Stimulated activated CD4-positive, alpha-beta T cell treated with anti-CD3 and anti-CD28 coated beads, Interleukin-4, amount 100 ng/mL, for 1 hour (primary cell): ENCODE data around the gene WAC.
"Not testable (repeated sequence)": the region's sequence is repeated elsewhere in the genome, so short reads cannot be mapped to it uniquely, and the experiment has no call there.

Experiments used
- DNase-seq: peaks from one replicate; pipeline ENCODE4 v3.0.0-alpha.2; 2020

WAC gene, protein sequence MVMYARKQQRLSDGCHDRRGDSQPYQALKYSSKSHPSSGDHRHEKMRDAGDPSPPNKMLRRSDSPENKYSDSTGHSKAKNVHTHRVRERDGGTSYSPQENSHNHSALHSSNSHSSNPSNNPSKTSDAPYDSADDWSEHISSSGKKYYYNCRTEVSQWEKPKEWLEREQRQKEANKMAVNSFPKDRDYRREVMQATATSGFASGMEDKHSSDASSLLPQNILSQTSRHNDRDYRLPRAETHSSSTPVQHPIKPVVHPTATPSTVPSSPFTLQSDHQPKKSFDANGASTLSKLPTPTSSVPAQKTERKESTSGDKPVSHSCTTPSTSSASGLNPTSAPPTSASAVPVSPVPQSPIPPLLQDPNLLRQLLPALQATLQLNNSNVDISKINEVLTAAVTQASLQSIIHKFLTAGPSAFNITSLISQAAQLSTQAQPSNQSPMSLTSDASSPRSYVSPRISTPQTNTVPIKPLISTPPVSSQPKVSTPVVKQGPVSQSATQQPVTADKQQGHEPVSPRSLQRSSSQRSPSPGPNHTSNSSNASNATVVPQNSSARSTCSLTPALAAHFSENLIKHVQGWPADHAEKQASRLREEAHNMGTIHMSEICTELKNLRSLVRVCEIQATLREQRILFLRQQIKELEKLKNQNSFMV

GRCh38 chr10:28532337-28533185, at the start of gene WAC:
TSS of gene WAC (plus strand) at chr10:28533118. CDS start at chr10:28533580, 462 bp downstream.
- peak; percentile 99 for DNase-seq

- no peak for DNase-seq
Measured at GRCh38 chr10:28489206-28489605, 43.7 kb upstream of the WAC start.

DNA sequence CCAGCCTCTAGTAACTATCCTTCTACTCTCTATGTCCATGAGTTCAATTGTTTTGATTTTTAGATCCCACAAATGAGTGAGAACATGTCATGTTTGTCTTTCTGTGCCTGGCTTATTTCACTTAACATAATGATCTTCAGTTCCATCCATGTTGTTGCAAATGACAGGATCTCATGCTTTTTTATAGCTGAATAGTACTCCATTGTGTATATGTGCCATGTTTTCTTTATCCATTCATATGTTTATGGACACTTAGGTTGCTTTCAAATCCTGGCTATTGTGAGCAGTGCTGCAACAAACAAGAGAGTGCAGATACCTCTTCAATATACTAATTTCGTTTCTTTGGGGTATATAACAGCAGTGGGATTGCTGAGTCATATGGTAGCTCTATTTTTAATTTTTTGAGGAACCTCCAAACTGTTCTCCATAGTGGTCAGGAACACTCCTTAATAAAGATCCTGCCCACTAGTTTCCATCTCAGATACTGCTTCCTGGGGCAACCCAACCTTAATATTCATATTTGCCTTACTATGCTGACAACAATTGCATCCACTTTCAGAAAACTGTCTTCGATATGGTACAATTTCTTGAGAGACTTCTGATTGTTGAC, 42.6 kb upstream of the WAC start:
- DNase-seq: not testable (repeated sequence)

DNA sequence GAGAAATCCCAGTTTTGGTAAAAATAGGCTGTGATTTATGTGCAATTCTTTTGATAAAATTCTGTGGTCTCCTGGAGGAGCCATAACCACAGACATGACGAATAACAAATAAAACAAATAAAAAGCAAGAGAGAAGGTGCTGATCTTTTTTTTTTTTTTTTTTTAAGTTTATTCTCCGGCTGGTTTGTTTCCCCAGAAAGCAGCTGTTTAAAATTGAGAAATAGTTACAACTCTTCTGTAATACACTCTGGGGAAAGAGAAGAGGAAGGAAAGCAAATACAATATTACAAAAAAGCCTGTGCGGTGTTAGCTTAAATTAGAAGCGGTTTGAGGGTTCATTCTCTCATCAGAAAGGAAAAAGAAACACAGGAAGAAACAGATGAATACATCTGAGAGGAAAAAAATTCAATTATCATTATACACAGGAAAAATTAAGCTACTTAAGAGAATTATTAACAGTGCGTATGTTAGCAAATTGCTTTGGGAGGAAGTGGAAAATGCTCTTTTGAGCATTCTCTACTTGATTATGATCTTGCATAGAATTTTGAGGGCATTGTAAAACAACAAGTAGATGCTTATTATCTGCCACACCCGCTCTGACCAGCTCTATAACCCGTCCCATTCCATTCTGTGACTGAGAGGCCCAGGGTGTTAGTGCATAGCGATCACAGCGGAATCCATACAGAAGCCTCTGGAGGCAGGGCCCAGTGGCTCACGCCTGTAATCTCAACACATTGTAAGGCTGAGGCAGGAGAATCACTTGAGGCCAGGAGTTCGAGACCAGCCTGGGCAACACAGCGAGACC, 40.6 kb upstream of the WAC start:
- DNase-seq: no peak

DNA sequence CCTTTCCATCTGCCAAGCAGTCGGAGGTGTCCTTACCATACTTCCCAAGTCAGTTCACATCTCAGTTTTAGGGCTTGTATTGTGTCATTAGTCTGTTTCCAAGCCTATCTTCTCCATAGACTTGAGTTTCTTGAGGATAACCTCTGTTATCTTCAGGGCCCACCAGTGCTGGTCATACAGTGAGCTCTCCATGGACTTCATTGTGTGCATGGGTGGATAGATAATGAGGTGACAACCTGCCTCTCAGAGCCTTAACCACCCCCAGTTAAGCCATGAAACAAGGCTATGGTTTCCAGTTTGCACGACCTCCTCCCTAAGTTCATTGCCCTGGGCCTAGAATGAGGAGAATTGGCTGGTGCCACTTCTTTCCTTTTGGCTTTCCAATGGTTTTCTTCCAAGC, 38.5 kb upstream of the WAC start:
- DNase-seq: no peak

- DNase-seq: no peak
Measured at GRCh38 chr10:28495084-28495483, 37.8 kb upstream of the WAC start.

- DNase-seq: no peak
Measured at GRCh38 chr10:28496017-28496416, 36.9 kb upstream of the WAC start.

DNA sequence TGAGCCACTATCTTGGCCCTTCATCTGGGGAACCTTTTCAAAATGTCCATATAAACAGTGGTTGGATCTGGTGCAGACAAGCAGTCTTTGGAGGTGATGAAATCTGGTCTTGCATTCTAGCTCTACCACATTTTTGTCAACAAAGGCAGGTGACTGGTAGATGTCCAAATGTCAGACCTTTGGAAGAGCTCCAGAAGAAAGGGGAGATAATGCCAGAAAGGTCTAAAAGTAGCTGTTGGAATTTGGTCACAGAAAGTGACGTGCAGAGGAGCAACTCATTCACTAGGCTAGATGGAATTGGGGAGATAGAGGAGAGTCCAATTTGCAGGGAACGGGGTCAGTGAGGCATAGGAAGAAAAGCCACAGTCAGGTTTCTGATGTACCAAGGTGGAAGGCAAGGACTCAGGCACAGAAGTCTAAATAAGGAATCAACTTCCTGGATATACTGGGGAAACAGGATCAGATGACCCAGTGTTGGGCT, 36.4 kb upstream of the WAC start:
- no peak for DNase-seq

GRCh38 chr10:28497313-28498126, 35.4 kb upstream of the WAC start:
- DNase-seq: no peak

GRCh38 chr10:28500203-28500602, 32.7 kb upstream of the WAC start:
- not testable (repeated sequence) for DNase-seq

DNA sequence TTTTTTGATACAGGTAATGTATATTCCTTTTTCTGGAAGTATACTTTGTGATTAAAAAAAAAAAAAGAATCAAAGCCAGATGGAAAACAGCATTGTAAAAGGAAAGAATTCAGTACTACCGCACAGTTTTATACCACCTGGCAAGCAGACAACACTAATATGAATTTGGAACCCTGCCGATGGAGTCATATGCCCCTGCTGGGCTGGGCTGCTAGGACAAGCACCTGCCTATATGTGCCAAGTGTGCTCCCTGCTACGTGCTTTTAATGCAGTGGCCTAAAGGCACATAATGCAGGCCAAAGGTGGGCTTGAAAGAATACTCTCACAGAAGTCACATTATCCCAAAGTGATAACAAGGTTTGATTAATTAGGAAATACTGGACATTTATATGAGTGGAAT, 29.8 kb upstream of the WAC start:
- no peak for DNase-seq

DNA sequence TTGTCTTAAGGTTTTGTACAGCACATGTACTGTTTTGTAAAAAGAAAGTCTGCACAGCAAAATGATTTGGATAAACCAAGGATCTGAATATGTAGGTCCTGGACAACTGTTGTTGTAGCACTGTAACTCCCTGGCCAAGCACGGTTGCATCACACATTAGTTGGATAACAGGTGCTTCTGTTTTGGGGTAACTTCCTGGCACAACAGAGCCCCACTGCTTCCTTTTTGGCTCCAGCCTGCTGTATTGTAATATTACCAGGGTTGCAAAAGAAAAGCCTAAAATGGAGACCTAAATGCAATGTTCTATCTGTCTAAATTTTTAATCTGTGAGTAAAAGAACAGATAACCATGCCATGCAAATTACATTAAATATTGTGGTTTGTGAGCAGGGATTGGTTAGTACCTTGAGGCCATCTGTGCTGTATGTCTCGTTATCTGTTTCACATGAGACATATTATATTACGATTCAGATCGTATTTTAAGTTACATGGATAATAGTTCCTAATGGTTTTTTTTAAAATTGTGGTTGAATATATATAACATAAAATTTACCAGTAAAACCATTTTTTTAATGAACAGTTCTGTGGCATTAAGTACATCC, 27.5 kb upstream of the WAC start:
- DNase-seq: no peak

GRCh38 chr10:28508304-28508925, 24.5 kb upstream of the WAC start:
- DNase-seq: no peak

DNA sequence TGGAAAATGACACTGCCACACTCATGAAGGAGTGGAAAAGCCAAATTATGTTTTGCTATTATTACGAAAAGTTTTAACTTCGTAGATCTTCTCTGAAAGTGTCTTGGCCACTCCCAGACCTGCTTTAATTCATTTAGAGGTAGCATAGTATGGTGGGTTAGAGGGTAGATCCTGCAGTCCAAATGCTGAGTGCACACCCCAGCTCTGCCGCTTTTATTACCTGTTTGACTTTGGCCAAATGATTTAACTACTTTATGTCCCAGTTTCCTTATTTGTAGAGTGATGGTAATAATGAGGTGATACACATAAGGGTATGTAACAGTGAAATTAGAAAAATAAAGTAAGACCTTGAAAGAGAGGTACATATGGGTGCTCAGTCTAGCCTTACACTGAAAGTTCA, 23.6 kb upstream of the WAC start:
- no peak for DNase-seq

GRCh38 chr10:28514648-28515047, 18.3 kb upstream of the WAC start:
- no peak for DNase-seq

- no peak for DNase-seq
Measured at GRCh38 chr10:28520346-28520745, 12.6 kb upstream of the WAC start.

- DNase-seq: not testable (repeated sequence)
Measured at GRCh38 chr10:28520828-28521227, 12.1 kb upstream of the WAC start.

DNA sequence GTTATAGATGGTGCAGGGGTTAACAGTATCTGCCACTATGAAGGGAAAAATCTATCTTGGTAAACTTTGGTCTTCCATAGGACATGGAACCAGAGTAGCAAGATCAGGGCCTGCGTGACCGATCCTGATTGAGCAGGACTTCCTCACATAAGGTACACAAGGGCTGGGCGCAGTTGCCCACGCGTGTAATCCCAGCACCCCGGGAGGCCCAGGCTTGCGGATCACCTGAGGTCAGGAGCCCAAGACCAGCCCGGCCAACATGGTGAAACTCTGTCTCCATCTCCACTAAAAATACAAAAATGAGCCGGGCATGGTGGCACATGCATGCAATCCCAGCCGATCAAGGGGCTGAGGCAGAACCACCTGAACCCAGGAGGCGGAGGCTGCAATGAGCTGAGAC, 11.0 kb upstream of the WAC start:
- DNase-seq: not testable (repeated sequence)

- DNase-seq: no peak
Measured at GRCh38 chr10:28523725-28524252, 9.1 kb upstream of the WAC start.

- DNase-seq: no peak
Measured at GRCh38 chr10:28530751-28531150, 2.2 kb upstream of the WAC start.
